Upper lobe of left lung (tissue), 6 donors: ENCODE results near the gene PLEKHH3. TPM values are rescaled to one million over a fixed set of nuclear protein-coding genes. Genes with fewer than 3 reads are reported as not detected.

Experiments used
- ATAC-seq, 2 donors: fragments of 200-7000 bp; cut with Tn5 transposase; one replicate each; pipeline ENCODE4 v1.9.1; 2022; ENCODE audit warnings: mild to moderate bottlenecking in 2 of 2, moderate library complexity in 2 of 2; ENCODE audit not compliant: low FRiP score in 2 of 2
- DNase-seq, 2 donors: peaks; one replicate each; pipeline ENCODE4 v3.0.0-alpha.2; 2019 to 2020
- H3K27ac ChIP-seq, 4 donors: fragments of 200-600 bp; sonication (generic); one replicate each; pipeline ENCODE4 v1.5.1; 2016 to 2019
- H3K27me3 ChIP-seq, 4 donors: fragments of 200-600 bp; sonication (generic); one replicate each; pipeline ENCODE4 v1.5.1; 2017 to 2019
- H3K36me3 ChIP-seq, 4 donors: fragments of 200-600 bp; sonication (generic); one replicate each; pipeline ENCODE4 v1.5.1; 2016 to 2019
- H3K4me1 ChIP-seq, 4 donors: fragments of 200-600 bp; sonication (generic); one replicate each; pipeline ENCODE4 v1.5.1; 2018 to 2019
- H3K4me3 ChIP-seq, 4 donors: fragments of 200-600 bp; sonication (generic); one replicate each; pipeline ENCODE4 v1.5.1; 2017 to 2019; ENCODE audit warnings: mild to moderate bottlenecking in 2 of 4, moderate library complexity in 1 of 4
- H3K9me3 ChIP-seq, 4 donors: fragments of 200-600 bp; sonication (generic); one replicate each; pipeline ENCODE4 v1.5.1; 2018 to 2019
- EP300 ChIP-seq, 4 donors: sonication (generic); formaldehyde crosslinking; IDR thresholded peaks; one replicate each; pipeline ENCODE4 v1.5.1; 2017; ENCODE audit warnings: antibody characterized with exemption in 4 of 4, control low read depth in 2 of 4
- POLR2A ChIP-seq, 4 donors: fragments of 450-650 bp; IDR thresholded peaks; one replicate each; pipeline ENCODE4 v1.5.1; 2016 to 2017; ENCODE audit warnings: antibody characterized with exemption in 4 of 4, mild to moderate bottlenecking in 2 of 4
- POLR2AphosphoS5 ChIP-seq, 2 donors: sonication (generic); formaldehyde crosslinking; IDR thresholded peaks; one replicate each; pipeline ENCODE4 v1.5.1; 2017; ENCODE audit warnings: antibody characterized with exemption in 2 of 2
- WGBS, 2 donors: methylation state at CpG; one replicate each; pipeline ENCODE4 v1.1.5; 2017 to 2018; 5-methylcytosine and 5-hydroxymethylcytosine counted together
- total RNA-seq, 6 donors: library from RNA; depleted of rRNA in 4 of 6; stranded (reverse); fragments of >200 nt in 4 of 6; gene quantifications; one replicate each; pipeline versions ENCODE4 v1.1.0 to v1.2.1, GENCODE V29; 2016 to 2021
- TF ChIP-seq, protein P1 (sequence below), 6 experiments: fragments of 450-650 bp in 4 of 6; fragments of 200-600 bp in 2 of 6; sonication (generic) in 2 of 6; IDR thresholded peaks; one replicate each; pipeline ENCODE4 v1.5.1; 2016 to 2019; ENCODE audit warnings: antibody characterized with exemption in 6 of 6
- donor health status: DM: no; HTN: no; CAD: no; lungs with moderate emphysema.
- donor health status: DM: no; HTN: yes; CAD: no; lungs with severe emphysema.

The PLEKHH3 gene
- total RNA-seq, 6 donors from 2014 or later = 18.4 to 93.2 (median 28.4) TPM

- Histone ChIP-seq H3K36me3 (peaks cover 67 to 99% (median 88%) of the 10 kb centered on the region in 4 donors), H3K4me3 (no peak overlapping the region), H3K9me3 (no peaks in the 10 kb centered on the region), H3K27me3 (no peaks in the 10 kb centered on the region), H3K27ac (no peak overlapping the region), H3K4me1 (no peaks in the 10 kb centered on the region)
- DNase-seq (no peak), ATAC-seq (no peak)
- WGBS, 2 donors = 92 to 94% methylated on average over 2 of the region's 2 CpGs
- TF ChIP-seq, protein P1, sequence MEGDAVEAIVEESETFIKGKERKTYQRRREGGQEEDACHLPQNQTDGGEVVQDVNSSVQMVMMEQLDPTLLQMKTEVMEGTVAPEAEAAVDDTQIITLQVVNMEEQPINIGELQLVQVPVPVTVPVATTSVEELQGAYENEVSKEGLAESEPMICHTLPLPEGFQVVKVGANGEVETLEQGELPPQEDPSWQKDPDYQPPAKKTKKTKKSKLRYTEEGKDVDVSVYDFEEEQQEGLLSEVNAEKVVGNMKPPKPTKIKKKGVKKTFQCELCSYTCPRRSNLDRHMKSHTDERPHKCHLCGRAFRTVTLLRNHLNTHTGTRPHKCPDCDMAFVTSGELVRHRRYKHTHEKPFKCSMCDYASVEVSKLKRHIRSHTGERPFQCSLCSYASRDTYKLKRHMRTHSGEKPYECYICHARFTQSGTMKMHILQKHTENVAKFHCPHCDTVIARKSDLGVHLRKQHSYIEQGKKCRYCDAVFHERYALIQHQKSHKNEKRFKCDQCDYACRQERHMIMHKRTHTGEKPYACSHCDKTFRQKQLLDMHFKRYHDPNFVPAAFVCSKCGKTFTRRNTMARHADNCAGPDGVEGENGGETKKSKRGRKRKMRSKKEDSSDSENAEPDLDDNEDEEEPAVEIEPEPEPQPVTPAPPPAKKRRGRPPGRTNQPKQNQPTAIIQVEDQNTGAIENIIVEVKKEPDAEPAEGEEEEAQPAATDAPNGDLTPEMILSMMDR (IDR thresholded peaks at IDR 0.05) = no peak
- TF ChIP-seq EP300 (IDR thresholded peaks at IDR 0.05) (no peak), POLR2AphosphoS5 (IDR thresholded peaks at IDR 0.05) (no peak), POLR2A (IDR thresholded peaks at IDR 0.05) (no peak)
Measured at GRCh38 chr17:42709561-42709960, 32.8 kb upstream of the PLEKHH3 start.

- no peak overlapping the region for H3K27ac ChIP-seq
- H3K4me3 ChIP-seq = no peak overlapping the region
- TF ChIP-seq POLR2A (IDR thresholded peaks at IDR 0.05) (no peak), POLR2AphosphoS5 (IDR thresholded peaks at IDR 0.05) (no peak), EP300 (IDR thresholded peaks at IDR 0.05) (no peak)
- TF ChIP-seq, protein P1 (IDR thresholded peaks at IDR 0.05) = no peak
- no peaks in the 10 kb centered on the region for H3K9me3 ChIP-seq
- DNase-seq (no peak), ATAC-seq (no peak)
- no peaks in the 10 kb centered on the region for H3K27me3 ChIP-seq
- WGBS, 2 donors = 91 to 100% methylated on average over 3 of the region's 3 CpGs
- H3K36me3 ChIP-seq = peaks cover 77 to 100% (median 93%) of the 10 kb centered on the region in 4 donors
- no peaks in the 10 kb centered on the region for H3K4me1 ChIP-seq
Measured at GRCh38 chr17:42708588-42708987, 31.8 kb upstream of the PLEKHH3 start.

GRCh38 chr17:42706732-42707131 lies 29.9 kb upstream of the PLEKHH3 start:
- ATAC-seq = no peak
- no peaks in the 10 kb centered on the region for H3K27me3 ChIP-seq
- no peak for TF ChIP-seq POLR2A (IDR thresholded peaks at IDR 0.05)
- no peak for TF ChIP-seq EP300 (IDR thresholded peaks at IDR 0.05)
- TF ChIP-seq, protein P1 (IDR thresholded peaks at IDR 0.05) = no peak
- no peak for TF ChIP-seq POLR2AphosphoS5 (IDR thresholded peaks at IDR 0.05)
- H3K27ac ChIP-seq = no peak overlapping the region
- no peak overlapping the region for H3K4me3 ChIP-seq
- WGBS, 2 donors = 68 to 77% methylated on average over 5 of the region's 5 CpGs
- peaks cover 81 to 100% (median 97%) of the 10 kb centered on the region in 4 donors for H3K36me3 ChIP-seq
- no peak for DNase-seq
- H3K4me1 ChIP-seq = no peaks in the 10 kb centered on the region
- no peaks in the 10 kb centered on the region for H3K9me3 ChIP-seq

DNA sequence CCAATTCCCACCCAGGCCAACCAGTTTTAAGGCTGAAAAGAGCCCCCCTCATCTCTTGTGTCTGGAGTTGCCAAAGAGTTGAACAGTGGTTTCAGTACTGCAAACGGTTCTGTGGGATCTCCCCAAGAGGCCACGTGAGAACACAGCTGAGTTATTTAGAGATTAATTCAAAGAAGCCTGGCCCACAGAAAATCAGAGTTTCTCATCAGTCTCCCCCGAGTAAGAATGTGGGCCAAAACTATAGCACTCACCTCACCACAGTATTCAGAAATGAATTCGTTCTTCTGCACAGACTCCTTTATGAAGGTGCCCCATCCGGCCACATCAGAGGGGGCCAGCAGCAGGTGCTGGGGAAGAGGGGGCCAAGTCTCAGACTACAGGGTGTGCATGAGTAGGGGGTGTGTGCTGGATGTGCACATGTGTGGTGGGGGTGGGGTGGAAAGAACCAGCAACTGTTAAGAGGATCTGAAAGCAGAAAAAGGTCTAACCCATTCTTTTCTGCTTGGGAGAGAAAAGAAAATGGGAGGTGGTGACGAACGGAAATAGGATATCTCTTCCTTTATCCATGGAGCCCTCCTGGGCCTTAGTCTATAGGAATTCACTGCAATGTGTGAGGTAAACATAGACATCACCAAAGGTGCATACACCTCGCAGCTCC lies 28.2 kb upstream of the PLEKHH3 start:
- ATAC-seq = no peak
- no peak for DNase-seq
- H3K4me1 ChIP-seq = no peaks in the 10 kb centered on the region
- H3K4me3 ChIP-seq = no peak overlapping the region
- no peaks in the 10 kb centered on the region for H3K27me3 ChIP-seq
- no peaks in the 10 kb centered on the region for H3K9me3 ChIP-seq
- H3K36me3 ChIP-seq = peaks cover 70 to 100% (median 88%) of the 10 kb centered on the region in 4 donors
- H3K27ac ChIP-seq = no peak overlapping the region
- TF ChIP-seq POLR2A (IDR thresholded peaks at IDR 0.05) (no peak), POLR2AphosphoS5 (IDR thresholded peaks at IDR 0.05) (no peak), EP300 (IDR thresholded peaks at IDR 0.05) (no peak)
- TF ChIP-seq, protein P1 (IDR thresholded peaks at IDR 0.05) = no peak
- 83 to 86% methylated on average over 8 of the region's 8 CpGs for WGBS, 2 donors

- no peak overlapping the region for H3K27ac ChIP-seq
- peaks cover 68 to 99% (median 83%) of the 10 kb centered on the region in 4 donors for H3K36me3 ChIP-seq
- no peak overlapping the region for H3K4me3 ChIP-seq
- ATAC-seq = no peak
- no peaks in the 10 kb centered on the region for H3K27me3 ChIP-seq
- no peak for TF ChIP-seq POLR2A (IDR thresholded peaks at IDR 0.05)
- TF ChIP-seq EP300 (IDR thresholded peaks at IDR 0.05) = no peak
- TF ChIP-seq, protein P1 (IDR thresholded peaks at IDR 0.05) = no peak
- no peak for TF ChIP-seq POLR2AphosphoS5 (IDR thresholded peaks at IDR 0.05)
- H3K9me3 ChIP-seq = no peaks in the 10 kb centered on the region
- 95% methylated on average over 5 of the region's 5 CpGs for WGBS, 2 donors
- no peak for DNase-seq
- H3K4me1 ChIP-seq = no peaks in the 10 kb centered on the region
Measured at GRCh38 chr17:42704490-42704836, 27.7 kb upstream of the PLEKHH3 start.
